OCI-M2 (cell line): ENCODE results near the gene MYG1.
"Not testable (repeated sequence)": the region's sequence is repeated elsewhere in the genome, so short reads cannot be mapped to it uniquely, and the experiment has no call there.

Experiments used
- DNase-seq: peaks from one replicate; lab custom pipeline; 2025; ENCODE audit not compliant: unreplicated experiment; lab: John Stamatoyannopoulos, UW

MYG1 gene

GRCh38 chr12:53279888-53280498 is 19.5 kb upstream of the MYG1 start:
- no peak for DNase-seq

- DNase-seq: no peak
Measured at GRCh38 chr12:53286448-53286847, 13.0 kb upstream of the MYG1 start.

DNA sequence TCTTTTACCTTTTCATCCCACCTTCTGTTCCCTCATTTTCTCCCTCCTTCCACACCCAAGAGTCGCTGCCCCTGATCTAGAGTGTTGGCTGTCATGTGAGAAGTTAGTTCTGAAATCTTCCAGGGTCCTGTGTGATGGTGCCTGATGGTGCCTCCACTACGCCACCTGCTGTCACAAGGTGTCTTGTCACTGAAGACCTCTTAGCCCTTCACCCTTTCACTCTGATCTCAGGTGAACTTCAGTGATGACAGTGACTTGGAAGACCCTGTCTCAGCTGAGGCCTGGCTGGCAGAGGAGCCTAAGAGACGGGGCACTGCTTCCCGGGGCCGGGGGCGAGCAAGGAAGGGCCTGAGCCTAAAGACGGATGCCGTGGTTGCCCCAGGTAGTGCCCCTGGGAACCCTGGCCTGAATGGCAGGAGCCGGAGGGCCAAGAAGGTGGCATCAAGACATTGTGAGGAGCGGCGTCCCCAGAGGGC is 11.7 kb upstream of the MYG1 start:
- no peak for DNase-seq

DNA sequence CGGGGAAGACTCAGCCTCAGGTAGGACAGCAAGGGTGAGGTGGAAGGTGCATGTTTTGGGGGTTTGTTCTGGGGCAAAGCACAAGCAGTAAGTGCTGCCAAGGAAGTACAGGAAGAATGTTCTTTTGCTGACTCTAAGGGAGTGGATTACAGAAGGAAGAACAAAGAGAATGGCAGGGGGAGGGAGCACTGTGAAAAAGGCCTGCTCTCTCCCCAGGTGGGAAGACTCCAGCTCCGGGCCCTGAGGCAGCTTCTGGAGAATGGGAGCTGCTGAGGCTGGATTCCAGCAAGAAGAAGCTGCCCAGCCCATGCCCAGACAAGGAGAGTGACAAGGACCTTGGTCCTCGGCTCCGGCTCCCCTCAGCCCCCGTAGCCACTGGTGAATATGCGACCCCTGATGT is 11.2 kb upstream of the MYG1 start:
- DNase-seq: no peak

DNA sequence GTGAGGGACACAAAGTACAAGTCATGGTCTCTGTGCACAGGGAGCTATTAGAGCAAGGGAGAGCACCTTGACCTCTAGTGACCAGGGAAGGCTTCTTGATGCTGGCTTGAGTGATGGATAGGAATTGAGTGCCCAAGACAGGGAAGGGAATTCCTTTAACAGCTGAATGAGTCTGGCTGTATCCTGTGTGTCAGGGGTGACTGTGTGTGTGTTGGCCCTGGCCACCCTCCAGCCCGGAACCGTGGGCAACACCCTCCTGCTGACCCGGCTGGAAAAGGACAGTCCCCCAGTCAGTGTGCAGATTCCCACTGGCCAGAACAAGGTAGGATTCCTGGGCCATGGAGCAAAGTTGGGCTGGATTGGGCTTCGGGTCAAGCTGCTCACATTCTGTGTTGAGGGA is 9.6 kb upstream of the MYG1 start:
- DNase-seq: no peak

GRCh38 chr12:53290661-53291060 is 8.8 kb upstream of the MYG1 start:
- DNase-seq: no peak

- no peak for DNase-seq
Measured at GRCh38 chr12:53292426-53292825, 7.1 kb upstream of the MYG1 start.

DNA sequence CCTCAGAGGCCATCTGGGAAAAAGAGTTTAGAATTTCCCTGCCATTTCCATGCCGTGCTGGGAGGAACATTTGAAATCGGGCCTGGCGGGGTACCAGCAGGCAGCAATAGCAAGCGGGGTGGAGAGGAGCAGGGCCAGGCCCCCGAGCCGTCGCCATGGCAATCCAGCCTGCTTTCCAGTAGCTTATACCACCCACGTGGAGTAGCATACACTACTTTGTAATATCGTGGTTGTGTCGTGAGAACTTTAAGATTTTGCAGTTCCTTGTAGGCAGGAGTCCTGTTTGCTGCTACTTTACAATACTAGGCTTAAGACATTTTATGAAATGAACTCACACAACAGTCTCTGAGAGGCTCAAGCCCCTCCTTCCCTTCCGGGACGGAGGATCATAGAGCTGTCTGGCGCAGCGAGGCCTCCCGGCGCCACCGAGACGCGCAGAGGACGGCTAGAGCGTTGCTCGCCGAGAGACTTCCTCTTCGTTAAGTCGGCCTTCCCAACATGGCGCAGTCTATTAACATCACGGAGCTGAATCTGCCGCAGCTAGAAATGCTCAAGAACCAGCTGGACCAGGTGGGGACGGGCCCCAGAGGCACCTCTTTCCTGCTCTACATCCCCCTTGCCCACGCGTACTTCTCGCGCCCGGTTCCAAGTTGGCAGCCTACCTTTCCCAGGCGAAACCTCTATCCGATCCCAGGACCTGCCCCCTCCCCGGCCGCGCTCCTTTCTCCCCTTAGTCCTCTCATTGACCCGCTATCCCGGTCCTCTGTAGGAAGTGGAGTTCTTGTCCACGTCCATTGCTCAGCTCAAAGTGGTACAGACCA is 4.2 kb upstream of the MYG1 start, which contains the start of gene PFDN5:
TSS of gene PFDN5 (plus strand) at position 473 of the 821 bp plus-strand sequence. CDS start at position 499, 26 bp downstream.
- peak; percentile 58 for DNase-seq

DNA sequence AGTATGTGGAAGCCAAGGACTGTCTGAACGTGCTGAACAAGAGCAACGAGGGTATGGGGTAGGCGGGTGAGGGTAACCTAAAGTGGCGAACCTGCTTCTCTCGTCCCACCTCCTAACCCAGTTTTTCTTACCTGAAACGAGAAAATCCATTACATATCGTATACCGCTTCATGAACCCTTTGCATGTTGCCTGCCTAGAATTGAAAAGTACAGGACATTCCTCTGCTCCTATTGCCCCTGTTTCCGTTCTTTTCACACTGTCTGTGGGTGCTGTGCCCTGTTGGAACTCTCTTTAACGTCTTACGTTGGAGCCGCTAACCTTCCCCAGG is 3.6 kb upstream of the MYG1 start:
- no peak for DNase-seq

DNA sequence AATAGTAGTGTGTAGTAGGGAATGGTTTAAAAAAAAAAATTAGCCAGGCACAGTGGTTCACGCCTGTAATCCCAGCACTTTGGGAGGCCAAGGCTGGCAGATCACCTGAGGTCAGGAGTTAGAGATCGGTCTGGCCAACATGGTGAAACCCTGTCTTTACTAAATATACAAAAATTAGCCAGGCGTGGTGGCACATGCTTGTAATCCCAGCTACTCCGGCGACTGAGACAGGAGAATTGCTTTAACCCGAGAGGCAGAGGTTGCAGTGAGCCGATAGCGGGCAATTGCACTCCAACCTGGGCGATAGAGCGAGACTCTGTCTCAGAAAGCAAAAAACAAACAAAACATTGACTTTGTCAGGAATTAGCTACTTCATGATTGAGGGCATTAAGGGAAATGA is 2.4 kb upstream of the MYG1 start:
- DNase-seq: not testable (repeated sequence)

- DNase-seq: no peak
Measured at GRCh38 chr12:53298164-53298563, 1.3 kb upstream of the MYG1 start.

GRCh38 chr12:53299101-53299453 is 418 bp upstream of the MYG1 start:
- DNase-seq: no peak

DNA sequence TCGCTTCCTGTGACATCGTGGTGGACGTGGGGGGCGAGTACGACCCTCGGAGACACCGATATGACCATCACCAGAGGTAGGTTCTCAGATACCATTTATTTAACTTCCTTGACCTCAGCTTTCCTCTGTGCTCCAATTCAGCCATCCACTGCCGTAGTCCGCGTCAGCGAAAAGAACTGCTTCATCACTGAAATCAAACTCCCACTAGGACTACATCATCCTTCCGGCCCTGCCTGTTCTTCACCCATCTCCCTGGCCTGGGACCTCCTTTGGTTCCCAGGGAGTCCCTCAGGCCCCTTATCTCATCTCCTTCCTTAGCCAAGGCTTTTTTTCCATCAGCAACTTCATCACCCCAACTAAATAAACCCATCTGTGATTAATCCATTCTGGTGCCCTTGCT is 692 bp downstream of the MYG1 start:
- DNase-seq: no peak

- no peak for DNase-seq
Measured at GRCh38 chr12:53302903-53303302, 3.4 kb downstream of the MYG1 start.

- no peak for DNase-seq
Measured at GRCh38 chr12:53306826-53307225, 7.3 kb downstream of the MYG1 start.

DNA sequence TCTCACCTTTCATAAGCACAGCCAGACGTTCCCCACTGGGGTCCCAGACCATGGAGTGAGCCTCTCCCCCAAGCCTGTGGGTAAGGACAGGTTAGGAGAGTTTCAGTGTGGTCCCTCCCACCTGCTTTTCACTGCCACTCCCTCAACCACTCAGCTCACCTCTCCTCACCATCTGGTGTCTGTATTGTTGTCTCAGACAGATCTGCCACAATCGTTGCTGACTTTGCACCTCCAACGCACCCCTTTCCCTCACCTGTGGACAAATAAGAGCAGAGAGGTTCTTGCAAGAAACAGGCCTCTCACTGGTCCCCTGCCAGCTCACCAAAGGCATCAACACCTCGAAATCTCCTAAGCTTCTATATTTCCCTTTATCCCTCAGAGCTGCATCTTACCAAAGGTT is 8.8 kb downstream of the MYG1 start:
- no peak for DNase-seq

- DNase-seq: no peak
Measured at GRCh38 chr12:53313996-53314395, 14.5 kb downstream of the MYG1 start.

DNA sequence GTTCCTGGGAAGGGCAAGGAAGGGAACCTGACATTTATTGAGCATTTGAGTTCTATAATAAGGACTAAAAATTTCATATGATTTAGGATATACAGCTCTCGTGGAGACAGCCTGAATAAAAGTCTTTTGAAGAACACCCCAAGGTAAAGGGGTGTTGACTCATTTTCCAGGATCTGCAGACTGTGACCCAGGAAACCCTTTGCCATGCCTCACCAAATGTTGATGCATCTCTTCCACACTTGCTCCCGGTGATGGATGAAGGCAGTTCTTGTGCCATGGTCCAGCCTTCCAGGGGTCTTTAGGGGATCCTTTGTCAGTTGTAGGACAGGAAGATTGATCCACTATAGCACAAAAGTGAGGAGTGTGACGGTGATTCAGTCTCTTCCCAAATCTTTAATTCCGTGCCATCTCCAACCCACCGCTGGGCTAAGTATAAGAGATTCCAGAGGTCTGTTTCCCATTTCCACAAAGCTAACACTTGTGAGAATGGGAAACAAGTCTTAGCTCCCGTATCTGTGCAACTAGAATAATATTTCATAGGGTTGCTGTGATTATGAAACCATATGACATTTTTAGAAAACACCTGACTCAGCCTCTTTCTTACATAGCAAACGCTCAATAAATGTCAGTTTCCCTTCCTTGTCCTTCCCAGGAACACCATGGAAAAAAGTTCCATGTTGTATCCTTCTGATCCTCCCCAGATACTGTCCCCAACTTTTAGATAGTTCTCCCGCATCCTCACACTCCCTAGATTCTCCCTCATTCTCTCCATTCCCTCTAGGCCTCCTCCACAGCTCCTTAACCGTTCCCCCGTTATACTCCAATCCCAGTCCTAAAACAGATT is 21.1 kb downstream of the MYG1 start:
- DNase-seq: no peak

DNA sequence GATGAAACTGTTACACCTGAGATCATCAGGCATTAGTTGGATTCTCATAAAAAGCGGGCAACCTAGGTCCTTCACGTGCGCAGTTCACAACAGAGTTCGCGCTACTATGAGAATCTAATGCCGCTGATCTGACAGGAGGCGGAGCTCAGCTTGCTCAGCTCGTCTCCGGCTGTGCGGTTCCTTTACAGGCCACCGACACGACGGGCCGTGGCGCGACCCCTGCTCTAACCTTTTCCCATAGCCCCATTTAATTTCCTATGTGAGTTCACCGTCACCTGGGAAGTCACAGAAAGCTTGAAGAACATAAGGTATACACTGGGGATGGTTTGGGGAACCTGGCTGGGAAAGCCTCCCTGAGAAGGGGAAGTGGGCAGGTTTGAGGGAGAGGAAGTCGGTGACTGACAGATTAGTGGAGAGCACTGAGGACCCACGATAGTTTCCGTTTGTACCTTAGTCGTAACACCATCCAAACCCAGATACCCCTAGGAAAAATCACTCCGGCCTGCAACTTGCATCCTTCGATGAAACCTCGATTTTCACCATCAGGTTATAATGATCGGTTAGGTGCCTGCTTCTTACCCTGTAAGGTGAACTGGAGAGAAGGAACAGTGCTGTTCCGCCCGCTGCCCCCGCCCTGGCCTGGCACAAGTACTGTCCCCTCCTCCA is 24.8 kb downstream of the MYG1 start:
- no peak for DNase-seq

DNA sequence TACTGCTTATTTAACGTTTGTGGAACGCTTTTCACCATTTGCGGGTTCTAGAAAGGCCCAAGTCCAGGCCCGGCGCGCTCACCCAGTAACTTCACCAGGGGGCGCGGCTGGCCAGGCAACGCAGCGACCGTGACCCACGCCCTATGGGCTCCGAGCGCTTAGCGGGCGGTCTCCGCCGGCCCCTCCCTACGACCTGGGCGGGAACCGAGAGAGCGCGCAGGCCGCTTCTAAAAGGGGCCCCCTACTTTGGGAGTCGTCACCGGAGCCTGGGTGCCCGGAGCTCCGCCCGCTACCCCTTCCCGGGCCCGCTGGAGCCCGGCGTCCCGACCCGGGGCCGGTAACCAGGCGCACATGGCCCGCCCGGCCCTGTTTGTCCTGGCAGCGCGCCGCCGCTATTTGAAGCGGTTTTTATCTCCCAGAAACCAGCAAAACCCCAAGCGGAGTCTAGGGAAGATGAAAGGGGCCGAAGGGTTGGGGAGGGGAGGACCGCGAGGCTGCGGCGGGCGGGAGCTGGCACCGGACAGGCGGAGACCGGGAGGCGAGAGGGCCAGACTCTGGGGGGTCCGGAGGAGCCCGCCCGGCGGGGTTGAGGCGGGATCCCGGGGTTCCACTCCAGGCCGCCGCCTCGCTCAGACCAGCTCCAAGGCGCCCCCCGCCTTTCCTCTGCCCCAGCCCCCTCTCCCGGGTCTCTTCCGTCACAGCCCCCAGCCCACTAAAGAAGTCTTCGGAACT is 25.4 kb downstream of the MYG1 start:
- peak; percentile 21 for DNase-seq
